AG09309 (cell line): ENCODE measurements around the gene TUBA4A.
"Not testable (repeated sequence)": the region's sequence is repeated elsewhere in the genome, so short reads cannot be mapped to it uniquely, and the experiment has no call there.

Source experiments
- DNase-seq: peaks from one replicate; pipeline ENCODE4 v3.0.0-alpha.2; 2010; ENCODE audit warnings: low read depth
- H3K4me3 ChIP-seq: 2 replicates; pipeline ENCODE4 v1.5.1; 2011; ENCODE audit warnings: mild to moderate bottlenecking, low read depth, low read length, moderate library complexity; ENCODE audit not compliant: control insufficient read depth
- CTCF ChIP-seq: IDR thresholded peaks from 2 replicates; pipeline ENCODE4 v1.5.1; 2011; ENCODE audit warnings: mild to moderate bottlenecking, low read depth, low read length, inconsistent platforms; ENCODE audit not compliant: insufficient read depth, control insufficient read depth; ENCODE audit errors: missing control alignments

TUBA4A gene

DNA sequence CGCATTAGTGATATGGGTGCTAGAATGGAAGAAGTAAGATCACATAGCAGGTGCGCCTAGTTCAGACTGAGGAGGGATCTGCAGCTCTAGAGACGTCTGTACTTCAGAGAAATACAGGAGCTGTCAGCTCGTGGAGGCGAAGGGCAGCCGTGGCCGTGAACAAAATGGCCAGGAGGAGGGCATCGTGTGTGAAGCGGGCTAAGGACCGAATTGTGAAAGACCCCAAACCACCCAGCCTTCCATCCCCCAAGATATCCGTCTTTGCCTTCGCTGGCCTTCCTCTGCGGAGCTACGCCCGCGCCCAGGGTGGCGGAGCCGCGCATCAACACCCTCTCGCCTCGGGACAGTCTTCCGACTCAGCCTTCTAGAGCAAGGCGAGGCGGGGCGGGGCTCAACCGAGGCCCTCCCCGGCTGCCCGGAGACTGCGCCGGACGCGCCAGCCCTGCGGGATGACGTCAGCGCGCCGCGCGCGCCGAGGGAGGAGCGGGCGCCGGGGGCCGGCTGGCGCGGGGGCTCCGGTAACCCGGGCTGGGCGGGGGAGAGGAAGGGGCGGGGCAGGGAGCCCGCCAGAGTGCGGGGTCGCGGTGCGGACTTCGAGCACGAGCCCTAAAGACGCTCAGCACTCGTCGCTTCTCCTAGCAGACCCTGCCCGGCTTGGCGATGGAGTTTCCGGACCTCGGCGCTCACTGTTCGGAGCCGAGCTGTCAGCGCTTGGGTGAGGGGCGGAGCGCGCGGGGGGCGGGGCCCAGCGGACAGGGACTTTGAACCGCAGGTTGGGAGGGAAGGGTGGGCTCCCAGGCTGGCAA lies 47.2 kb downstream of the TUBA4A start, which contains the start of gene ZFAND2B:
ZFAND2B (plus strand) TSS at position 455 of the 806 bp plus-strand sequence; CDS start at position 661, 206 bp downstream.
- H3K4me3 ChIP-seq, result peak within 1 kb of the TSS; percentile 82
- no peak for DNase-seq
- no peak for TF ChIP-seq CTCF

- no peak for DNase-seq
- TF ChIP-seq CTCF, result no peak
- peak overlapping the region; percentile 82 for H3K4me3 ChIP-seq
Measured at GRCh38 chr2:219205981-219206327, 47.8 kb downstream of the TUBA4A start.

- no peak for TF ChIP-seq CTCF
- H3K4me3 ChIP-seq, result no peak overlapping the region
- no peak for DNase-seq
Measured at GRCh38 chr2:219205165-219205538, 48.6 kb downstream of the TUBA4A start.

GRCh38 chr2:219204425-219205164 lies 49.1 kb downstream of the TUBA4A start:
- TF ChIP-seq CTCF, result no peak
- no peak for DNase-seq
- H3K4me3 ChIP-seq, result no peak overlapping the region

DNA sequence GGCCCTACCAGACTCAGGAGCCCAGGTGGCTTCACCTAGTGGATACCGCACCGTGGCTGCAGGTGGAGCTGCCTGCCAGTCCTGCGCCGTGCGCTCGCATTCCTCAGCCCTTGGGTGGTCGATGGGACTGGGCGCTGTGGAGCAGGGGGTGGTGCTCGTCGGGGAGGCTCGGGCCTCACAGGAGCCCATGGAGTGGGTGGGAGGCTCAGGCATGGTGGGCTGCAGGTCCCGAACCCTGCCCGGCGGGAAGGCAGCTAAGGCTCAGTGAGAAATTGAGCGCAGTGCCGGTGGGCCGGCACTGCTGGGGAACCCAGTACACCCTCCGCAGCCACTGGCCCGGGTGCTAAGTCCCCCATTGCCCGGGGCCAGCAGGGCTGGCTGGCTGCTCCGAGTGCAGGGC lies 52.4 kb downstream of the TUBA4A start:
- H3K4me3 ChIP-seq, DNase-seq: not testable (repeated sequence)

DNA sequence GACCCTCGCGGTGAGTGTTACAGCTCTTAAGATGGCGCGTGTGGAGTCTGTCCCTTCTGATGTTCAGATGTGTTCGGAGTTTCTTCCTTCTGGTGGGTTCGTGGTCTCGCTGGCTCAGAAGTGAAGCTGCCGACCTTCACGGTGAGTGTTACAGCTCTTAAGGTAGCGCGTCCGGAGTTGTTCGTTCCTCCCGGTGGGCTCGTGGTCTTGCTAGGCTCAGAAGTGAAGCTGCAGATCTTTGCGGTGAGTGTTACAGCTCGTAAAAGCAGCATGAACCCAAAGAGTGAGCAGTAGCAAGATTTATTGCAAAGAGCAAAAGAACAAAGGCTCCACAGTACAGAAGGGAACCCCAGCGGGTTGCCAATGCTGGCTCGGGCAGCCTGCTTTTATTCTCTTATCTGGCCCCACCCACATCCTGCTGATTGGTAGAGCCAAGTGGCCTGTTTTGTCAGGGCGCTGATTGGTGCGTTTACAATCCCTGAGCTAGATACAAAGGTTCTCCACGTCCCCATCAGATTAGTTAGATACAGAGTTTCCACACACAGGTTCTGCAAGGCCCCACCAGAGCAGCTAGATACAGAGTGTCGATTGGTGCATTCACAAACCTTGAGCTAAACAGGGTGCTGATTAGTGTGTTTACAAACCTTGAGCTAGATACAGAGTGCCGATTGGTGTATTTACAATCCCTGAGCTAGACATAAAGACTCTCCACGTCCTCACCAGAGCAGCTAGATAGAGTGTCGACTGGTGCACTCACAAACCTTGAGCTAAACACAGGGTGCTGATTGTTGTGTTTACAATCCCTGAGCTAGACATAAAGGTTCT lies 53.0 kb downstream of the TUBA4A start:
- DNase-seq, H3K4me3 ChIP-seq: not testable (repeated sequence)
